Measurements from ENCODE around the gene KCNG4. TPM values are rescaled to one million over a fixed set of nuclear protein-coding genes. Genes with fewer than 3 reads are reported as not detected.

KCNG4 gene
- total and polyA plus RNA-seq, 4 donors, result not detected

- 90% methylated on average over 33 of the region's 33 CpGs for WGBS
- no peak for DNase-seq (ENCODE audit: low spot score)
- H3K9ac ChIP-seq (ENCODE audit: low read depth in 1 of 2, low read length in 2 of 2), result no peak overlapping the region
- no peak overlapping the region for H3K27ac ChIP-seq (ENCODE audit: low read depth in 1 of 2, low read length in 2 of 2)
- H3K27me3 ChIP-seq (ENCODE audit: control insufficient read depth in 4 of 4, insufficient read depth in 4 of 4, low read length in 3 of 4), result no peaks in the 10 kb centered on the region
- peaks cover 0 to 27% (median 13%) of the 10 kb centered on the region in 4 donors for H3K4me1 ChIP-seq (ENCODE audit: control insufficient read depth in 4 of 4, insufficient read depth in 4 of 4, low read length in 3 of 4)
- TF ChIP-seq JUND (IDR thresholded peaks at IDR 0.05) (no peak), HNF4A (conservative IDR thresholded peaks at IDR 0.05) (no peak)
- no peak overlapping the region for H3K4me3 ChIP-seq (ENCODE audit: low read depth in 1 of 3, low read length in 3 of 3)
- H3K36me3 ChIP-seq (ENCODE audit: control insufficient read depth in 4 of 4, insufficient read depth in 3 of 4, low read depth in 1 of 4, low read length in 3 of 4), result peaks cover 9 to 53% (median 19%) of the 10 kb centered on the region in 4 donors
- H3K9me3 ChIP-seq (ENCODE audit: control insufficient read depth in 4 of 4, low read length in 3 of 4), result no peaks in the 10 kb centered on the region
Observed at GRCh38 chr16:84179612-84180320, 60.0 kb downstream of the KCNG4 start.

- H3K4me1 ChIP-seq (ENCODE audit: control insufficient read depth in 4 of 4, insufficient read depth in 4 of 4, low read length in 3 of 4), result peaks cover 0 to 23% (median 13%) of the 10 kb centered on the region in 4 donors
- DNase-seq (ENCODE audit: low spot score), result no peak
Observed at GRCh38 chr16:84178892-84179611, 60.8 kb downstream of the KCNG4 start.

GRCh38 chr16:84178146-84178765 is 61.6 kb downstream of the KCNG4 start:
- WGBS, result 92% methylated on average over 15 of the region's 15 CpGs
- H3K27ac ChIP-seq (ENCODE audit: low read depth in 1 of 2, low read length in 2 of 2), result no peak overlapping the region
- peaks cover 9 to 48% (median 14%) of the 10 kb centered on the region in 4 donors for H3K36me3 ChIP-seq (ENCODE audit: control insufficient read depth in 4 of 4, insufficient read depth in 3 of 4, low read depth in 1 of 4, low read length in 3 of 4)
- TF ChIP-seq HNF4G (IDR thresholded peaks at IDR 0.05) (no peak), YY1 (IDR thresholded peaks at IDR 0.05) (no peak), MAX (IDR thresholded peaks at IDR 0.05) (no peak)
- DNase-seq (ENCODE audit: low spot score), result no peak
- no peaks in the 10 kb centered on the region for H3K9me3 ChIP-seq (ENCODE audit: control insufficient read depth in 4 of 4, low read length in 3 of 4)
- no peak overlapping the region for H3K4me3 ChIP-seq (ENCODE audit: low read depth in 1 of 3, low read length in 3 of 3)
- peaks cover 0 to 21% (median 13%) of the 10 kb centered on the region in 4 donors for H3K4me1 ChIP-seq (ENCODE audit: control insufficient read depth in 4 of 4, insufficient read depth in 4 of 4, low read length in 3 of 4)
- no peaks in the 10 kb centered on the region for H3K27me3 ChIP-seq (ENCODE audit: control insufficient read depth in 4 of 4, insufficient read depth in 4 of 4, low read length in 3 of 4)
- no peak overlapping the region for H3K9ac ChIP-seq (ENCODE audit: low read depth in 1 of 2, low read length in 2 of 2)

More at GRCh38 chr16:84178892-84179611, 60.8 kb downstream of the KCNG4 start:
- no peak for TF ChIP-seq CTCF (IDR thresholded peaks at IDR 0.05; ENCODE audit: low read depth, low read length, missing input control)
- no peak for TF ChIP-seq HNF4G (IDR thresholded peaks at IDR 0.05)
- TF ChIP-seq GABPA (IDR thresholded peaks at IDR 0.05 in 1 of 2, conservative IDR thresholded peaks at IDR 0.05 in 1 of 2), result no peak
- no peak for TF ChIP-seq FOXA1 (IDR thresholded peaks at IDR 0.05)
- TF ChIP-seq ATF3 (IDR thresholded peaks at IDR 0.05), result no peak
- no peak for TF ChIP-seq JUND (IDR thresholded peaks at IDR 0.05)
- no peak for TF ChIP-seq NR2F2 (IDR thresholded peaks at IDR 0.05)
- no peak for TF ChIP-seq TAF1 (conservative IDR thresholded peaks at IDR 0.05)
- no peak for TF ChIP-seq YY1 (IDR thresholded peaks at IDR 0.05)
- no peak for TF ChIP-seq RXRA (IDR thresholded peaks at IDR 0.05)
- TF ChIP-seq HNF4A (conservative IDR thresholded peaks at IDR 0.05), result no peak
- H3K9ac ChIP-seq (ENCODE audit: low read depth in 1 of 2, low read length in 2 of 2), result no peak overlapping the region
- no peaks in the 10 kb centered on the region for H3K9me3 ChIP-seq (ENCODE audit: control insufficient read depth in 4 of 4, low read length in 3 of 4)
- H3K27me3 ChIP-seq (ENCODE audit: control insufficient read depth in 4 of 4, insufficient read depth in 4 of 4, low read length in 3 of 4), result no peaks in the 10 kb centered on the region
- H3K27ac ChIP-seq (ENCODE audit: low read depth in 1 of 2, low read length in 2 of 2), result no peak overlapping the region
- WGBS, result 94% methylated on average over 28 of the region's 28 CpGs
- H3K4me3 ChIP-seq (ENCODE audit: low read depth in 1 of 3, low read length in 3 of 3), result no peak overlapping the region
- peaks cover 9 to 53% (median 17%) of the 10 kb centered on the region in 4 donors for H3K36me3 ChIP-seq (ENCODE audit: control insufficient read depth in 4 of 4, insufficient read depth in 3 of 4, low read depth in 1 of 4, low read length in 3 of 4)

Measured in liver (tissue), 9 donors.